Spinal cord (tissue), 10 donors: Measurements from ENCODE around the gene FN3K. TPM values are rescaled to one million over a fixed set of nuclear protein-coding genes. Genes with fewer than 3 reads are reported as not detected.
"Not testable (repeated sequence)": the region's sequence is repeated elsewhere in the genome, so short reads cannot be mapped to it uniquely, and the experiment has no call there.

Source experiments
- DNase-seq, 6 donors: peaks; one replicate each; pipeline versions ENCODE4 v3.0.0 to v3.0.0-alpha.2; 2013 to 2015; ENCODE audit warnings: low spot score in 6 of 6, low read depth in 4 of 6
- H3K27ac ChIP-seq: one replicate; pipeline ENCODE4 v1.5.1; 2013; ENCODE audit warnings: low read depth, low read length, control low read depth
- H3K27me3 ChIP-seq: one replicate; pipeline ENCODE4 v1.6.1; 2013; ENCODE audit warnings: low read length; ENCODE audit not compliant: control insufficient read depth, insufficient read depth
- H3K36me3 ChIP-seq: one replicate; pipeline ENCODE4 v1.6.1; 2013; ENCODE audit warnings: low read length; ENCODE audit not compliant: control insufficient read depth, insufficient read depth
- H3K4me1 ChIP-seq: one replicate; pipeline ENCODE4 v1.6.1; 2013; ENCODE audit warnings: low read length; ENCODE audit not compliant: control insufficient read depth, insufficient read depth
- H3K4me3 ChIP-seq: one replicate; pipeline ENCODE4 v1.5.1; 2013; ENCODE audit warnings: low read depth, low read length, control low read depth
- H3K9me3 ChIP-seq: one replicate; pipeline ENCODE4 v1.6.1; 2013; ENCODE audit warnings: low read length; ENCODE audit not compliant: control insufficient read depth, insufficient read depth
- WGBS: methylation state at CpG from one replicate; pipeline ENCODE4 v1.1.5; 2013; ENCODE audit warnings: missing lambda C conversion rate; ENCODE audit not compliant: insufficient coverage; 5-methylcytosine and 5-hydroxymethylcytosine counted together
- polyA plus RNA-seq, 2 donors: library from polyadenylated mRNA; unstranded; fragments of 120-200 nt; gene quantifications; one replicate each; pipeline ENCODE4 v1.2.1, GENCODE V29; 2013; ENCODE audit not compliant: insufficient read length in 2 of 2
- total RNA-seq, 2 donors: library from RNA; depleted of rRNA in 1 of 2; stranded (reverse); fragments of 120-200 nt in 1 of 2; fragments of >200 nt in 1 of 2; gene quantifications; one replicate each; pipeline versions ENCODE4 v1.2.3 to v1.2.4, GENCODE V29; 2013 to 2014
- donor health status: healthy.

The FN3K gene
- total and polyA plus RNA-seq, 4 donors = 11.7 to 78.1 (median 48.5) TPM

DNA sequence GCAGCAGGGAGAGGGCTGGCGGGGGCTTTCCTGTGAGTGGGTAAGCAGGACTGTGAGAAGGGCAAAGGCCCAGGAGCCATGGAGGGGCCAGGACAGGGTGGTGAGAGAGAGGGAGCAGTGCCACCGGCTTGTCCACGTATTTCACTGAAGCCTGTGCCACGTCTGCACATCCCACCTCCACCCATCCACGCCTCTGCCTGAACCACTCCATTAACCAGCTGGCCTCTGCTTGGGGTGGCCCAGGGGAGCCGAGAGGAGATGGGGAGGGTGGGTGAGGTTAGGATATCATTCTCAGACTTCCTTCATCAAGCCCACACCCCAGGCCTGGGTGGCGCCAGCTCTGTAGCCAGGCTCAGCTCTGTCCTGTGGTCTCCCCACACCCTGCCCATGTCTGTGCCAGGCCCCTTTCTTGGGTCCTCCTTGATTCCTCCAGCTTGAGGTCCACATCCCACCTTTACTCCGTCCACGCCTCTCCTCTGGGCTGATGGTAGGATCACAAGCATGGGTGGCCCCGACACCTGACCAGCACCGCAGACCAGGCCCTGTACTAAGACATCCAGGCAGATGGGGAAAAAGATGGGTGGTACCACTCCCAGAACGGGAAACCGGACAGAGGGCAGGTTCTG lies 3.2 kb upstream of the FN3K start:
- 100% methylated on average over 8 of the region's 13 CpGs for WGBS
- Histone ChIP-seq H3K27me3 (no peaks in the 10 kb centered on the region), H3K36me3 (peaks cover 56% of the 10 kb centered on the region), H3K4me3 (no peak overlapping the region), H3K4me1 (peaks cover 23% of the 10 kb centered on the region), H3K9me3 (no peaks in the 10 kb centered on the region), H3K27ac (no peak overlapping the region)
- DNase-seq = no peak

DNA sequence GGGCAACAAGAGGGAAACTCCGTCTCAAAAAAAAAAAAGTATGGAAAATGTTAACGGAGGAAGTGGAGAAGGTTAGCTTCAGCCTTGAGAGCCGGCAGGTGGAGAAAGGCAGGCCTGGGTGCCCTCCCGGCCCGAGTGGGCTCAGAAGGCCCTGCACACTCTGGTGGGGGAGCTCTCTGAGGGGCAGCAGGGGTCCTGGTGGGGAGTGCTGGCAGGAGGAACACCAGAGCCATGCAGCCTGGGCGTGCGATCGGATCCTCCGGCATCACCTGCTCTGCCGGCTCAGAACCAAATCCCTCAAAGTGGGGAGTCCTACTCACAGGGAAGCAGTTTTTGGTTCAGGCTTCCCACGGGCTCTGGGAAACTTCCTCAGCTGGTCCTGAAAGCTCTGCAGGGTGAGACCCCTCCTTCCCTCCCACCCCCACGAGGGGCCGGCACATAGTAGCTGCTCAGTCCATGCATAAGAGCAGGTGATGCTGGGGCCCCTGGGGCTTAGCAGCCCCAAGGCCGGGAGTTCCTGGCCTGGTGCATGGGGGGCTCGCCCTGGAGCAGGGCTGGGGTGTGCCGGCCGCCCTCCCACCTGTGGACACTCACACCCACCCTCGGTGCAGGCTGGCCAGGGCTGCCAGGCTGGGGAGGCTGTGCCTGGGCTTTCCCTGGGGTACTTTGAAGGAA lies 1.2 kb downstream of the FN3K start:
- Histone ChIP-seq H3K36me3 (peaks cover 71% of the 10 kb centered on the region), H3K27me3 (no peaks in the 10 kb centered on the region), H3K9me3 (peaks cover 11% of the 10 kb centered on the region), H3K4me3 (no peak overlapping the region), H3K4me1 (peaks cover 35% of the 10 kb centered on the region), H3K27ac (no peak overlapping the region)
- DNase-seq = no peak
- WGBS = 87% methylated on average over 15 of the region's 18 CpGs

DNA sequence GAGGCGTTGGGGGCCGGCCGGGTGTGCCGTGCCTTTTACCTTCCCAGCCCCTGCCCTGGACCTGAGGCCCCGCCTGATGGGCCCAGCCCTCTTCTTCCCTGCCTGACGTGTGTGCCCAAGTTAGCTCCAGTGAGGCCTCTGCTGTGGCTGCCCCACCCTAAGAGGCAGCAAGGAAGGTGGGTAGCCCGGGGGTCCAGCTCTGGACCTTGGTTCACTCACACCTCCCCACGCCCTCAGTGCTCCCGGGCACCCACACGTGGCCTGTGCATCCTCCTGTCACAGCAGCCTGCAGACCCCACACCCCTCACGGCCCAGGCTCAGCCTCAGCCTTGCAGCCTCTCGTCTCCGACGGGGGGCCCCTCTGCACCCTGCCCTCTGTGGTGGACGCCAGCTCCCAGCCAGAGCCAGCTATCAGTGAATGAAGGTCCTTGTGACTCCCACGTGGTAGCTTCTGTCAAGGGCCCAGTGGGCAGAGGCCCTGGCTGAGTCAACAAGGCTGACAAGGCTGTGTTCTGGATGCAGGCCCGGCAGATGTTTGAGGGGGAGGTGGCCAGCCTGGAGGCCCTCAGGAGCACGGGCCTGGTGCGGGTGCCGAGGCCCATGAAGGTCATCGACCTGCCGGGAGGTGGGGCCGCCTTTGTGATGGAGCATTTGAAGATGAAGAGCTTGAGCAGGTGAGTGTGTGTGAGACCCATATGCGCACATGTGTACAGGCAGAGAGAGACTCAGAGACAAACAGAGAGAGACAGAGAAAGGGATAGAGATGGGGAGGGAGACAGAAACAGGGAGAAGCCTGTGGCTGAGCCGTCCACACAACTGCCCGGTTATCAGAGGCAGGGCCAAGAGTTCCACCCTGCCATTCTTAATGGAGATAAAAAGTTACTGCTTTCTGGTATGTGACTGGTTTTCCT lies 2.8 kb downstream of the FN3K start:
- H3K27me3 ChIP-seq = no peaks in the 10 kb centered on the region
- WGBS = 80% methylated on average over 24 of the region's 26 CpGs
- no peak overlapping the region for H3K4me3 ChIP-seq
- peak overlapping the region; percentile 10 for H3K27ac ChIP-seq
- peak in 1 of 6 donors; percentile 43 for DNase-seq
- peaks cover 11% of the 10 kb centered on the region for H3K9me3 ChIP-seq
- H3K36me3 ChIP-seq = peaks cover 70% of the 10 kb centered on the region
- peaks cover 35% of the 10 kb centered on the region for H3K4me1 ChIP-seq

DNA sequence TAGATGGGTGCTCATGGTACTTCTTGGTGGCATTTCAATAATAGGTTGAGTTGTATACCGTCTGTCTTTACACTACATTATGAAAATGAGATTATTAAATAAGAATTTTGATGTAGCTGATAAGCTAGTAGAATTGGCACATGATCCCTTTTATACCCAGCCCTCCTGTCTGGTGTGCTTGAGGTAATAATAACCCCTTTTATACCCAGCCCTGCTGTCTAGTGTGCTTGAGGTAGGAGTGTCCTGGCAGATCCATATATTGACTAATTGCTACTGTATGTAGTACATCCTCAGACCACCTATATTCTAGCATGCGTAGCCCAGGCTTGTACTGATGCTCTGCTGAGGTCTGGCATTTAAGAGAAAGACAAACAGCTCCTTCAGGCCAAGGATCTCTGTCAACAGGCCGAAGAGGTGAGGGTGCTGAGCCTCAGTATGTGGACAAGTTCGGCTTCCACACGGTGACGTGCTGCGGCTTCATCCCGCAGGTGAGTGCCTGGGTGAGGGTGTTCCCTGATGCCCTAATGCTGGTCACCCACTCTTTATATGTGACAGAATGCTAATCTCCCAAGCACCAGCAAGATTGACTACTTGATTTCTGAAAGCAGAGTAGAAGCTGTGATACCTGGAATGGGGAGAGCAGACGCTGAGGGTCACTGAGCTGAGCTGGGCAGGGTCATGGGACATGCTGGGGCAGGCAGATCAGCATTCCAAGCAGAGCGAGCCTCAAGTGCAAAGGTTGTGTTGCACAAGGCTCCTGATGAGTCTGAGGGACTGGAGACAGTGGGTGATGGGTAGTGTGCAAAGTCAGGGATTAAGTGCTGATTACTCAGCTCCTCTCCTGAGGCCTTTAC lies 5.7 kb downstream of the FN3K start:
- H3K9me3 ChIP-seq = peaks cover 11% of the 10 kb centered on the region
- no peak overlapping the region for H3K4me3 ChIP-seq
- no peak for DNase-seq
- H3K36me3 ChIP-seq = peaks cover 72% of the 10 kb centered on the region
- peaks cover 22% of the 10 kb centered on the region for H3K4me1 ChIP-seq
- no peak overlapping the region for H3K27ac ChIP-seq
- 98% methylated on average over 8 of the region's 10 CpGs for WGBS
- no peaks in the 10 kb centered on the region for H3K27me3 ChIP-seq

DNA sequence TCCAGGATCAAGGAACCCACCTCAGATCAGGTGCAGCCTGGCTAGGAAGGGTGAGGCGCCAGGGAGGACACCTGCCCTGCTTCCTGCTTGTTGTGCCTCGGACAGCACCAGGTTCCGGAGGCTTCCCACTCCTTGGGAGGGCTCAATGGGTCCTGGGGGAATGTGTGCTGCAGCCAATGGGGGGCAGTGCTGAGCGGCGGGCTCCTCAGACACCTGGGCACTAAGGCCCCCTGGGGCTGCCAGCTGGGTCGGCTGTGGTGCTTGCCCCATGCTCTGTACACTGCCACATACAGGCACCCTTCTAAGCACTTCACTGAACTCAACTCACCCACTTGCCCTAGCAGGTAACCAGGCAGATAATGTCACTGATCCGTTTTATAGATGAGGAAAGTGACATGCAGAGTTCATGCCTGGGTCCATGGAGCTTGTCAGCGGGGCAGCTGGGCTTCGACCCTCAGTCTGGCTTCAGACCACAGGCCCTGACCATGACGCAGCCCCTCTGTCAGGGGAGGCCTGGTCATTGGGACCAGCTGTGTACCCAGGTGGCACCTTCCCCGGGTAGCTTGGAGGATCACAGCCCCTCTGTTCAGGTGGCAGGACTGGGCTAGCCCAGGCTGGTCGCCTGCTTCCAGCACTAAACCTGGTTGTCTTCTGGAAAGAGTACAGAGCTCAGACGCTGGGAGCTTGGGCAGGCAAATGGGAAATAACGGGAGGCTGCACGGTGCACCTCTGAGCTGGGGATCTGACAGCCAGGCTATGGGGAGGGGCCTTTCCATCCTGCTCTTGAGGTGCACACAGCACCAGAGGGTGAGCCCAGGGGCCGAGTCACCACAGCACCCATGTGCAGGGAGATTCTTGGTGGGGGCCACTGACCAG lies 8.2 kb downstream of the FN3K start:
- 94% methylated on average over 16 of the region's 16 CpGs for WGBS
- no peak for DNase-seq
- Histone ChIP-seq H3K27me3 (no peaks in the 10 kb centered on the region), H3K4me3 (no peak overlapping the region), H3K36me3 (peaks cover 50% of the 10 kb centered on the region), H3K4me1 (peaks cover 1% of the 10 kb centered on the region), H3K9me3 (peaks cover 11% of the 10 kb centered on the region), H3K27ac (no peak overlapping the region)

DNA sequence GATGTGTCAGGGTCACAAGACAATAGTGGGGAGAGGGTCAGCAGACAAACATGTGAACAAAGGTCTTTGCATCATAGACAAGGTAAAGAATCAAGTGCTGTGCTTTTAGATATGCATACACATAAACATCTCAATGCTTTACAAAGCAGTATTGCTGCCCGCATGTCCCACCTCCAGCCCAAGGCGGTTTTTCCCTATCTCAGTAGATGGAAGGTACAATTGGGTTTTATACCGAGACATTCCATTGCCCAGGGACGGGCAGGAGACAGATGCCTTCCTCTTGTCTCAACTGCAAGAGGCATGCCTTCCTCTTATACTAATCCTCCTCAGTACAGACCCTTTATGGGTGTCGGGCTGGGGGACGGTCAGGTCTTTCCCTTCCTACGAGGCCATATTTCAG lies 9.3 kb downstream of the FN3K start:
- not testable (repeated sequence) for H3K27ac ChIP-seq, DNase-seq, H3K27me3 ChIP-seq, H3K4me3 ChIP-seq, H3K4me1 ChIP-seq
- WGBS = no CpG with 5 or more reads among the region's 7 CpGs
- peaks cover 11% of the 10 kb centered on the region for H3K9me3 ChIP-seq
- peaks cover 52% of the 10 kb centered on the region for H3K36me3 ChIP-seq

DNA sequence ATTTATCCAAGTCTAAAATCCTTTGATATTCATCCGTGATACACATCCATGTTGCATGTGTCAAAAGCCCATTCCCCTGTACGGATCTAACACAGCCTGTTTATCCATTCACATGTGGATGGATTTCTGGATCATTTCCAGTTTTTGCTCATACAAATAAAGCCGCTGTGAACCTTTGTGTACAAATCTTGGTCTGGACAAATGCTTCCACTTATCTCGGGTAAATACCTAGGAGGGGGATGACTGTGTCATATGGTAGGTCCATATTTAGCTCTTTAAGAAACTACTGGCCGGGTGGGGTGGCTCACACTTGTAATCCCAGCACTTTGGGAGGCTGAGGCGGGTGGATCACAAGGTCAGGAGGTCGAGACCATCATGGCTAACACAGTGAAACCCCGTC lies 10.1 kb downstream of the FN3K start:
- no peak overlapping the region for H3K27ac ChIP-seq
- no peak overlapping the region for H3K4me3 ChIP-seq
- peaks cover 49% of the 10 kb centered on the region for H3K36me3 ChIP-seq
- WGBS = 65% methylated on average over 3 of the region's 8 CpGs
- H3K9me3 ChIP-seq = peaks cover 6% of the 10 kb centered on the region
- H3K4me1 ChIP-seq = no peaks in the 10 kb centered on the region
- no peaks in the 10 kb centered on the region for H3K27me3 ChIP-seq
- no peak for DNase-seq

DNA sequence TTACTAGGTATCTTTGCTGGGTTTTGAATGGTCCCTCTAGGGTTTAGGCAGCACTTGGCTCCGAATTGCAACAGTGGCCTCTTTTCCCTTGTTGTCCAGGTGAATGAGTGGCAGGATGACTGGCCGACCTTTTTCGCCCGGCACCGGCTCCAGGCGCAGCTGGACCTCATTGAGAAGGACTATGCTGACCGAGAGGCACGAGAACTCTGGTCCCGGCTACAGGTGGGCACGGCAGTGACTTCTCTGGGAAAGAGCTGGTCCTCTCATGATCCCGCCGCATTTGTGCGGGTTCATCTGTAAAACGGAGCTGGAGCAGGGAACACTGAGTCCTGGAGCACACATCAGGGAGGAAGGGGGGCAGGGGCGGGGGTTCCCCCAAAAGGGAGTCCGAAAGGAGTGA lies 13.3 kb downstream of the FN3K start:
- 97% methylated on average over 14 of the region's 16 CpGs for WGBS

More for the DNA sequence above, 13.3 kb downstream of the FN3K start:
- peaks cover 13% of the 10 kb centered on the region for H3K4me1 ChIP-seq
- no peak overlapping the region for H3K27ac ChIP-seq
- no peaks in the 10 kb centered on the region for H3K9me3 ChIP-seq
- H3K4me3 ChIP-seq = no peak overlapping the region
- DNase-seq = no peak
- H3K36me3 ChIP-seq = peaks cover 19% of the 10 kb centered on the region
- H3K27me3 ChIP-seq = no peaks in the 10 kb centered on the region
